NCI-H2196 treated with DMSO at 0.1 percent for 48 hours (cell line): Measurements from ENCODE around the gene UBR4.
"Not testable (repeated sequence)": the region's sequence is repeated elsewhere in the genome, so short reads cannot be mapped to it uniquely, and the experiment has no call there.

ENCODE experiments used
- DNase-seq: peaks from one replicate; lab custom pipeline; 2025; ENCODE audit not compliant: unreplicated experiment; lab: John Stamatoyannopoulos, UW

UBR4 gene

GRCh38 chr1:19191811-19192210, 18.3 kb downstream of the UBR4 start:
- DNase-seq: no peak

- no peak for DNase-seq
These were observed 19.6 kb downstream of the UBR4 start for GRCh38 chr1:19190468-19190867.

DNA sequence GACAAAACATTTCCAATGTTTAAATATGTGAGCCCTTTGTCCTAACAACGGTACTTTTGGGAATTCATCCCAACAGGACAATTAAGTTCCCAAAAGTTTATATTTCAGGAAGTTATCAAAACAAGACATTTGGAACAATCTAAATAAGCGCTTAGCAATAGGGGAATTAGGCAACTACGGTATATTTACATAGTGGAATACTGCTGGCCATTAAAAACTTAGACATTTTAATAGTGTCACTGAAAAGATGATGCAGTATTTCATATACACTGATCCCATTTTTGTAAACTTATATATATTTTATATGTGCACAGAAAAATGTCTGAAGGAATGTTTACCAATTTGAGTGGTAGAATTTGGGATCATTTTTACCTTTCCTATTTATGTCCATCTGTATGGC, 20.8 kb downstream of the UBR4 start:
- DNase-seq: no peak

DNA sequence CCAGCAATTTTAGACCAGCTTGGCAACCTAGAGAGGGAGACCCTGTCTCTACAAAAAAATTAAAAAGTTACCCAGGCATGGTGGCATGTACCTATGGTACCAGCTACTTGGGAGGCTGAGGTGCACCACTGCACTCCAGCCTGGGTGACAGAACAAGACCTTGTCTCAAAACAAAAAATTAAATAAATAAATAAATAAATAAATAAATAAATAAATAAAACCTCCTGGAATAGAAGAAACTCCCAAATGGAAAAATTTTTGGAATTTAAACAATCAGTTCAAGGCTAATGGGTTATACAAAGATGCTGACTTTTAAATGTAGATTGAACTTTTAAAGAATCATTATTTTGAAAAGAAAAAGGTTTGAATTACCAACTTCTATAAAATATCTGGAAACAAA, 22.2 kb downstream of the UBR4 start:
- DNase-seq: no peak

DNA sequence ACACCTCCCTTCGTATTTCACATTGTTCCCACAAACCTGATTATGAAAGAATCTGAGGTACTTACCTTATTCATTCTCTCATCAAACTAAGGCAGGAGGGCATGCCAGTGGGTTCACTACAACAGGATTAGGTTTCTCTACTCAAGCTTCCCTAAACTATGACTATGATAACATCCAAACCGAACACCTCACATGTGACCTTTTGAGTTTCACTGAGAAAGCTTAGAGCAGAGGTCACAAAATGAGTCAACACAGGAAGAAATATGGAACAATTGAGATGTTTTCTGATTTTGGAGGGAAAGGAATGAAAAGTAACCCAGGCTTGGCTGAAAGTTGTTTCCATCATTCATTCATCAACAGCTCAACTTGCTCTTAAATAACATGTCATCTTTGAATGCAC, 24.1 kb downstream of the UBR4 start:
- DNase-seq: no peak

GRCh38 chr1:19182223-19182622, 27.8 kb downstream of the UBR4 start:
- DNase-seq: no peak

DNA sequence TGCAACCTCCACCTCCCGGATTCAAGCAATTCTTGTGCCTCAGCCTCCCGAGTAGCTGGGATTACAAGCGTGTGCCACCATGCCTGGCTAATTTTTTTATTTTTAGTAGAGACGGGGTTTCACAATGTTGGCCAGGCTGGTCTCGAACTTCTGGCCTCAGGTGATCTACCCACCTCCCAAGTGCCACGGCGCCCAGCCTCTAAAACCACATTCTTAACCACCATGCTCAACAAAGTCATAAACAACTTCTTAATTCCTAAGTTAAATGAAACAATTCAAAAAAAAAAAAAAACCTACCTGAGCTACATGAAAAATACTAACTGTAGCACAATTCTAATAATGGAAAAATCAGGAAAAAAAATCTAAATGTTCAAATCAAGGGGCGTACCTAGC, 29.8 kb downstream of the UBR4 start:
- not testable (repeated sequence) for DNase-seq

GRCh38 chr1:19179597-19180264, 30.3 kb downstream of the UBR4 start:
- DNase-seq: peak; percentile 12

DNA sequence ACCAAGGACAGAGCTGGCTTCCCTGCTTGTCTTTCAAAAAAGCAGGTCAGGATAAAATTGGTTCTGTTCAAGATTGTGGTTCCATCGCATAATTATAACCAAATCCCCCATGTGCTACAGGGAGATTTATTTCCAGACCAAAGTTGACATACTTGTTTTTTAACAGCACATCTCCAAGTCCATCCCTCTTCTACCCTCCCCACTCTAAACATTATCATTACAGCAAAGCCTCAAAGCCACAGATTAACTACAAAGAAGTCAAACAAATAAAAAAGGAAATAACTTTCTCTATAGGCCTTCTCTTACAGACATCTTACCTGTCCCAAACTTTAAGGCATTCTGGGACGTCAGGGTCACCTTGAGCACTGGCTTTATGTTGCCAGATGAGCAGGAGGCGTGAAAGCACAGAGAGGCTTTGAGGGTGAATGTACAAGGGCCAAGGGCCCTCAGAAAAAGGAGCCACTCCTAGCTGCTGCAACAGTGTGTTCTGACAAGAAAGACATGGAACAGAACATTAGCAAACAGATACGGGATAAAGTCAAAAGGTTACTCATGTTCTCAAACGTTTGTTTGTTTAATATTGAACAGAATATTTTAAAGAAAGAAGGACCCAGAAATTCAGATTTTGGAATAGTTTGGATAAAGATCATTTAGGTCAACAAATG, 31.2 kb downstream of the UBR4 start:
- DNase-seq: no peak

DNA sequence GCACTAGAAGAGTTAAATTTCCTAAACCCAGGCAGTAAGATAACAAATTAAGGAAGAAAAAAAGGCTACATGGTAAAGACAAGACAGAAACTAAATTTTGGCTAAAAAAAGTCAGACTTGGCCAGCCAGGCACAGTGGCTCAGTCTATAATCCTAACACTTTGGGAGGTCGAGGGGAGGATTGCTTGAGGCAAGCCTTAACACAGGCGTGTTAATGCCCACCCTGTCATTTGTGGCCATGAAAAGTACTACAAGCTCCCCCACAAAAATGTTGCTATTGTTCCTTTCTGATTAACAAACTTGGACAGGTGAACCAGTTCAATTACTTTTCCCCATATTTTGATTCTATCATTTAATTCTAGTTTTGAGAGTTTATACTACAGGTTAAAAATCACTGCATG, 32.3 kb downstream of the UBR4 start:
- no peak for DNase-seq

DNA sequence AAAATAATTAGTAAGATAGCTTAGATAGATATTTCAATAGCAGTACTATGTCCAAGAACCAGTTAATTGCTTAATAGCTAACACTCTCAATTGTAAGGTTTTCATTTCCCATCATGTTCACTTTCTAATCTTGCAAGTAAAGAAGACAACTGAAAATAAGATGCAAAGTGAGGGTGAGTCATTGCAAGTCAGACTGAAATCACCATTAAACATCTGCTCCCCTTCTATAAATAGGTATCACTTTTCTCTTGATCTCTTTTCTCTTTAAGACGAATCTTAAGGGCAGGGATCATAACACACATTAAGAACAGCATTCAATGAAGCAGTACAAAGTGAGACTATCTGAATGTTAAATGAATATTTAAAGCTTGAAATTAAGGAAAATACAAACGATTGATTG, 40.4 kb downstream of the UBR4 start:
- DNase-seq: no peak

- DNase-seq: no peak
These were observed 42.9 kb downstream of the UBR4 start for GRCh38 chr1:19167140-19167539.

DNA sequence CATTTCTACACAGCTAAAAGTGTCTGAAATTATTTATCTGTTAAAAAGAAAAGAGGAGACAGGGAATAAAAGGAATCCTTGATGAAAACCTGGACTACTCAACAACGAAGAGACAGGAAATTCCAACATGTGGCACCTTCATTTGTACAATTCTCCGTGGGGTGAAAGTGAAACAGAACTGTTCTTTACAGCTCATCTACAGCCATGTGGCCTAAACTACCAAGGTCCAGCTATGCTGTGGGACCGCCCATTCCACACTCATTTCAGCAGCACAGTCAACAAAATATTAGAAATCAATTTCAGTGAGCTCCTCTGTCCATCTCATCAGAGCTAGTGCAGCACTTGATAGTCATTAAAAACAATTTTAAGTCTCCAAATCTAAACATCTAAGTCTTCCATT, 44.0 kb downstream of the UBR4 start:
- DNase-seq: no peak

DNA sequence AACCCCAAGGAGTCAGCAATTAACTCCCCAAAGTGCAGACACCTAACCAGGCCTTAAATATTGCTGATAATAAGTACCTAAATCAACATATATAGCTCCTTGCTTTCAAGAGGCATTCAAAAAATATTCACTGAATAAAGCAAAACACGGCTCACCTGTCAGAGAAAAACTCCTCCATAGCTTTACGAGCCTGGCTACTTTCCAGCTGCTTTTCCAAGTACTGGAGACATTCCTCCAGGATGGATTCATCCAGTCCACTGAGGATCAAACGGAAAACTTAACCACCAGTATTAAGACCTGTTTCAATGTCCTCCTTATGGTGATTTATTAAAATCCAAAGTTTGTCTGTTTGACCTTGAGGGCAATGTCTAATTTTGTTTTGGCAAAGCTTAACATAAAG, 44.6 kb downstream of the UBR4 start:
- no peak for DNase-seq

DNA sequence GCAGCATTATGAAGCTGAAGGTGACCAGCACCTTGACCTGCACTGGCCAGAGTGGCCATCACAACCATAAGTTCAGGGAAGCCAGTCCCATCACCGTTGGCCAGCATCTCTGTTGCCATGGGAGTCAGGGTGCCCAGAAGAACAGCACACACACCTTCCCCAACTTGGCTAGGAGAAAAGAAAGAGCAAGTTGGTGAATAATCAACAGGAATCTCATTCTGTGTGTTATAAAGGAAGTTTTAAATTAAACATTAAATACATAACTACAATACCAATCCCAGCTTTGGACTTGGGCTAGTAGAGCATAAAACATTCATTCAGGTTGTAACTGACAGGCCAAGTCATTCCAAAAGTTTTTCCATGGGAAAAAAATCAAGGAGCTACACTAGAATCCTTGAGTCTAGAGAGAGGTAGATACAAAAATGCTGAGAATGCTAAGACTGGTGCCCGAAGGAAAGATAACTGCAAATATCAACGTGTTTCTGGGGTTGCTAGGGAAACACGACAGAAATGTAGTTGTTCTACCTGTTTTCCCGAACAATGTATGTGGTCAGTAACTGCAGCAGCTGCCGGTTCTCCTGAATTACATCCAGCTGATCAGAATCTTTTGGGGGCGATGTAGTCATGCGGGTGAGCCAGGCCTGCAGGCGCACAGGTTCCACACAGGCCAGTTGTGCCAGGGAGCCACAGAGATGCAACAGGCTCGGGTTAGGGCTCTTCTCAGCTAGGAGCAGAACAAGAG, 45.6 kb downstream of the UBR4 start:
- DNase-seq: no peak

- DNase-seq: no peak
These were observed 46.8 kb downstream of the UBR4 start for GRCh38 chr1:19163261-19163660.

DNA sequence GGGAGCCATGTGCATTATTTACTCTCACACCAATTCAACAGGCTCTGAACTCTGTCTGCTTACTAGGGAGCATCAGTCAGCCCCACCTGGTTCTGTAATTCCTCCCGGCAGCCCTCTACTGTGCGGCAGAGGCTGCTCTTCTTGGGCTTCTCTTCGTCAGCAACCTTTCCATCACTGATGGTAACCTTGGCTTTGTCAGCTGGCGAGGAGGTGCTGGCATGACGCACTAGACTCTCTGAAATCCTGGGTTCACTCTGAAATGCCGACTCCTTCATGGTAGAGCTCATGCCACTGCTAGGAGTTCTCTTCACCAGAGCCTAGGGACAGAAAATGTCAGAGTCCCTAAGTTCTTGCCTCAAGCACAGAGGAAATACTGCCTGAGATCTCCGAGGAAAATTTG, 49.2 kb downstream of the UBR4 start:
- no peak for DNase-seq

- no peak for DNase-seq
These were observed 52.4 kb downstream of the UBR4 start for GRCh38 chr1:19157653-19158052.

DNA sequence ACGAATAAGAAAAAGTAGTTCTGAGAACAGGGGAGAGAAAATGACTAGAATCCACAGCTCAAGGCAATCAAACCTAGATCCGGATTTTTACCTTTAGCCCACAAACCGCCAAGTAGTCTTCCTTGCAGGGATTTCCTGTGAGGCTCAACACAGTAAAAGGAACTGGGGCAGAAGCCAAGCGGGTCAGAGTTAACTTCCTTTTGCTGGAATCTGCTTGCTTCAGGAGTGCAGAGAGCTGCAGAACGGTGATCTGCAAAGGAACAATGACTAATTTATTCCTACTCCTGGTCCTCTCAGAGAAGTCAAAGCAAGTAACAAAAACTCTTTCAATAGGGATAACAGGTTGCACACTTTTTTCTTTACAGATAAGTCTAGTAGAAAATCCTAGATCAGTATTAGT, 53.4 kb downstream of the UBR4 start:
- no peak for DNase-seq

DNA sequence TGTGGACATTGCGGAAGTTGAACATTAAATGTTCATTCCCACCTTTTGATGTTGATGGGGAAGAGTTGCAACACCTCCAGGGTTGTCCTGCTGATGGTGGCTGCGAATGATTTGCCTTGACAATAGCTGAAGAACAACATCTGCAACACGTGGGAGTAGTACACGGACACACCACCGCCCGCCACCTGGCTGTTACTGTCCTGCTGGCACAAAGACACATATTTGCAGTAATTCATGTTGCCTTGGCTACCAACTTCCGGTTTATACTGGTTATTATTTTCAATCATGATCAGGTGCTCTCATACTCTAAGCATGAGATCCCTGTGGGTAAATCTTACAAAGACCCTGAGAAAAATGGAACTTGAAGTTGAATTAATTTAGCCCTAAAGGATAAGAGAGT, 55.2 kb downstream of the UBR4 start:
- peak; percentile 6 for DNase-seq

- no peak for DNase-seq
These were observed 56.9 kb downstream of the UBR4 start for GRCh38 chr1:19153169-19153568.

DNA sequence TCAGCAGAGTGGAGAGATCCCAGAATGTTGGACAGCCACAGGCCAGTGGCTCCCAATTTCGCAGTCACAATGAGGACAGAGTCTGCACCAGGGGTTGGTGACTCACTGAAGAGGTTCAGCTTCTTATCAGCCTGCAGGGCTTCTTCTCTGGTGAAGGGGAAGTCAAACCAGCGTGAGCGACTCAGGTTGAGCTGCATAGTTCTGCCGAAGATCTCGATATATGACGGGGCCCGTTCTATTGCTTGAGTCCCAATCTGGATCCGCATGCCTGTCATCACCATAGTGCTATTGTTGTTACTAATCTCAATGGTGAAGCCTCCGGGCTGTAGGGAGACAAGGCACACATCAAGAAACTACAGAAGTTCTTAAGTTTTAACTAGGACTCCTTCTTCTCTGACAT, 58.5 kb downstream of the UBR4 start:
- no peak for DNase-seq
